ENCODE data around the gene NNAT.

DNA sequence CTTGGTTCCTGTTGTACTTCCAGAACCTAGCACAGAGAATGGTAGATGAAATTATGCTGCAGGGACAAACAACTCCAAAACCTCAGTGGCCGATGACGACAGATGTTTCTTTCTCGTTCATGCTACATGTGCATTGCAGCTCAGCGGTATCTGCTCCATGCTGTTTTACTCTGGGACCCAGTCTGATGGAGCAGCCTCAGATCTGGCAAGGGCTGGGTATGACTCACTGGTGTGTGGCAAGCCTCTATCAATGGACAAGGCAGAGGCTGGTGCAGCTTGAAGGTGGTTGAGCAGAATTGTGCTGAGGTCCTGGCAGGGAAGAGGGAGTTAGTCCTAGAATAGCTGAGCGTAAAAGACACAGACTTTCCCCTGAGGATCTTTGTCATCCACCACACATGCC is 17.0 kb downstream of the NNAT start:
- TF ChIP-seq POLR2A (IDR thresholded peaks at IDR 0.05; ENCODE audit: low read depth, low read length): no peak
- no peak for TF ChIP-seq POLR2AphosphoS5 (IDR thresholded peaks at IDR 0.05; ENCODE audit: low read depth, low read length)
- TF ChIP-seq TAF1 (IDR thresholded peaks at IDR 0.05; ENCODE audit: borderline replicate concordance, low read depth, low read length): no peak

All from GM12892 (cell line).